NCI-H2227 (cell line): ENCODE results near the gene MPO.

Experiments
- DNase-seq: peaks from one replicate; lab custom pipeline; 2025; ENCODE audit not compliant: unreplicated experiment; lab: John Stamatoyannopoulos, UW

The MPO gene

DNA sequence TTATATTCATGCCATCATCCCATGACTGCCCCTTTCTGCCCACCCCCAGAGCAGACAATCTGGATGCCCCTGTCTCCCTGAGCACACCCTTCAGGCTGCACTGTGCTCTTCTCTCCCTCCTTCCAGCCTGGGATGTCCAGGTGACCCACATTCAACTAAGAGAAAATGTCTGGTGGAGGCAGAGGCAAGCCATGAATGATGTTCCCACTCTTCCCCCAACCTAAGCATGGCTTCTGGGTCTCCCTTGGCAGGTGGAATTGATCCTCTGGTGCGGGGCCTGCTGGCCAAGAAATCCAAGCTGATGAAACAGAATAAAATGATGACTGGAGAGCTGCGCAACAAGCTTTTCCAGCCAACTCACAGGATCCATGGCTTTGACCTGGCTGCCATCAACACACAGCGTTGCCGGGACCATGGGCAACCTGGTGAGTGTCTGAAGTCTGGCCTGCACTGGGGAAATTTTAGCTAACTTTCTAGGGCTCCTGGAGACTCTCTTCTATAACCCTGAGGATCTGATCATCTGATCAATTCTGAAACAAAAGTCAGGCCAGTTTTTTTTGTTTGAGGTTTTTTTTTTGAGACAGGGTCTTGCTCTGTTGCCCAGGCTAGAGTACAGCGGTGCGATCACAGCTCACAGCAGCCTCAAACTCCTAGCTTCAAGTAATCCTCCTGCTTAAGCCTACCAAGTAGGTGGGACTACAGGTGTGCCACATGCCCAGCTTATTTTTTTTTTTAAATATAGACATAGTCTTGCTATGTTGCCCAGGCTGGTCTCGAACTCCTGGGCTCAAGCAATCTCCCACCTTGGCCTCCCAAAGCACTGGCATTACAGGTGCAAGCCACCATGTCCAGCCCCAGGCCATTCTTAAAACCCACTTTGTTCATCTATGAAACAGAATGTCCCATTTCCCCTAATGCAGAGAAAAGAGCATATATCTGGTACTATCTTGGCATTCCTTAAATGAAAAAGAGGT is 14.5 kb downstream of the MPO start:
- DNase-seq = no peak

DNA sequence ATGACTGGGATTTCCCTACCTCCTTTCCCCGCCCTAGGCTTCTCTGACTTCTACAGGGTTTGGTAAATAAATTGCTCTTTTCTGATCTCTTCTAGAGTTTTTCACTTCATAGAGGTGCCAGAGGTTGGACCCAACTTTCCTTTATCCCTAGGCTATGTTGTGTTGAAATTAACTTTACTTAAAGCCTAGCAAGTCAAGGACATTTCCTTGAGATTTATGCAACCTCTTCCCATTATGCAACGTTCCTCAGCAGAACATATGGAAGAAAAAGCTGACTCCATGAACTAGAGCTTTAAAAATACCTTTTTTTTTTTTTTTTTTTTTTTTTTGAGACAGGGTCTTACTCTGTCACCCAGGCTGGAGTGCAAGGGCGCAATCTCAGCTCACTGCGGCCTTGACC is 15.5 kb downstream of the MPO start:
- no peak for DNase-seq

DNA sequence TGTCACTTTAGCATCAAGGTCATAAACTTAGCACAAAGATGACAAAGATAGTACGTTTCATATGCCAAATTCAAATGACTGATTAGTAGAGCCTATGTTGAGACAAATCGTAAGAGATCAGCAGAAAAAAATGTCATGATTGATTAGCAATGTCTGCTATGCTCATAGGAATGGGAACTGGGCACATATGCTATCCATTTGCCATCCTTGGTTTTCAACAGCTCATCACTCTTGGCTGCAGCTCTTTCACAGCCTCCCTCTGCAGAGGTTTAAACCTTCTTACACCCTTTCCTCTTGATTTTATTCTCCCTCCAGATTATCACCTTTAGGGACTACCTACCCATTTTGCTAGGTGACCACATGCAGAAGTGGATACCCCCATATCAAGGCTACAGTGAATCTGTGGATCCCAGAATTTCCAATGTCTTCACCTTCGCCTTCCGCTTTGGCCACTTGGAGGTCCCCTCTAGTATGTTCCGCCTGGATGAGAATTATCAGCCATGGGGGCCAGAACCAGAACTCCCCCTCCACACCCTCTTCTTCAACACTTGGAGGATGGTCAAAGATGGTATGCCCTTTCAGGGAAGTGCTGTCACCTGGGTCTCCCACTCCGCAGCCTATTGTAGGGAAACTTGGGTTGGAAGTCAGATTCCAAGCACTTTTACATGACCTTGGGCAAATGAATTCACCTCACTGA is 16.2 kb downstream of the MPO start:
- DNase-seq = no peak

DNA sequence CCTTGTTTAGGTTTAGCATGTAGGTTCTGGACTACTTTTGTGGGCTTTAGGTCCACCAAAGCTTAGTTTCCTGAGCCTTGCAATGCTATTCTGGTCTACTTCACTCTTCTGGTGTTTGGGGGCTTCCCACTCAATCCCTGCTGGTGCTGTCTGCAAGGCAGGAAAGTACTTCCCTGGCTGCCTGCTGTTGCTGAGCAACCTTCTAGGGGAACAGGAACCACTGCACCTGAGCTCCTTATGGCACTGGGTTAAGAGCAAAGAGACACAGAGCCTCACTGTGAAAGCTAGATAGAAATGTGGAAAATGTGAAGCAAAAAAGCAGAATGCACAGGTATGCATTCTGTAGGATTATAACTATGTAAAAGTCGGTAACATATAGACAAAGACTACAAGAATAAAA is 17.0 kb downstream of the MPO start:
- no peak for DNase-seq

DNA sequence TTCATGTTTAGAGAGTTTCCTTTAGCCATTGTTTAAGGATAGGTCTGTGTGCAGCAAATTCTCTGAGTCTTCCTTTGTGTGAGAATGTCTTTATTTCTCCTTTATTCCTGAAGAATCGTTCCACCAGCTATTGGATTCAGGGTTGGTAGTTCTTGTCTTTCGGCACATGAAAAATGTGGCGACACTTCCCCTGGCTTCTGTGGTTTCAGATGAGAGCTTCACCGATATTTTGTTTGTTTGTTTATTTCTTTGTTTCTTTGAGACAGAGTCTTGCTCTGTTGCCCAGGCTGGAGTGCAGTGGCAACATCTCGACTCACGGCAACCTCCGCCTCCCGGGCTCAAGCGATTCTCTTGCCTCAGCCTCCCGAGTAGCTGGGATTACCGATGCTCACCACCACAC is 18.6 kb downstream of the MPO start:
- DNase-seq = no peak

DNA sequence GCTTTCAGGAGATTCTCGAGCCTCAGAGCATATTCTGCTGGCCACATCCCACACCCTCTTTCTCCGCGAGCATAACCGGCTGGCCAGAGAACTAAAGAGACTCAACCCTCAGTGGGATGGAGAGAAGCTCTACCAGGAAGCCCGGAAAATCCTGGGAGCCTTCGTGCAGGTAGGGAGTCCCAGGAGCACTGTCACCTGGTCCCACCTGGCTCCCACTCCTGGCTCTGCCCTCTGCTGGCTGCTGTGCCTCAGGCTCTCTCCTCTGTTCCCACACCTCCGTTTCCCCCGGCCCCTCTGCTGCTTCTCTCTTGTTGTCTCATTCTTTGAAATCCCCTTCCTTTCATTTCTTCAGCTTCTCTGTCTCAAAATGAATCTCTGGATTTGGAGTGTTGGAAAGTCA is 25.9 kb downstream of the MPO start:
- DNase-seq = no peak

DNA sequence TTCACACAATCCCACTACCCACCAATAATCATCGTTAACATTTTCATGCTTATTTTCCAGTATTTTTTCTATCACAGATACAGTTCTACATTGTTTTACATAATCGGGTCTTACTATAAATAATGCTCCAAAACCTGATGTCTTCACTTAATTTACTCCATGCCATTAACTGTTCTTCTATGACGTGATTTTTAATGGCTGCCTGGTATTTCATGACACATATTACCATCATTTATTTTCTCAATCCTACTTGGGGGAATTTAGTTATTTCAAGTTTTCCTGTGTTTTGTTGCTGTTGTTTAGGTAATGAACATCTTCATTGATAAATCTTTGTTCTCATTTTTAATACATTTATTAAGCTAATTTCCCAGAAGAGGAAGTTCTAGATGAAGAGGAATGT is 27.7 kb downstream of the MPO start:
- DNase-seq = no peak

DNA sequence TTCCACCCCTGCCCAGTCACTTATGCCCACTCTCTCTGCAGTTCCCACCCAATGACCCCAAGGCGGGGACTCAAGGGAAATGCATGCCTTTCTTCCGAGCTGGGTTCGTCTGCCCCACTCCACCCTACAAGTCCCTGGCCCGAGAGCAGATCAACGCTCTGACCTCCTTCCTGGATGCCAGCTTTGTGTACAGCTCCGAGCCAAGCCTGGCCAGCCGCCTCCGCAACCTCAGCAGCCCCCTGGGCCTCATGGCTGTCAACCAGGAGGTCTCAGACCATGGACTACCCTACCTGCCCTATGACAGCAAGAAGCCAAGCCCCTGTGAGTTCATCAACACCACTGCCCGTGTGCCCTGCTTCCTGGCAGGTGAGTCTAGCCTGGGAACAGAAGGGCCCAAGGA is 28.6 kb downstream of the MPO start:
- no peak for DNase-seq

DNA sequence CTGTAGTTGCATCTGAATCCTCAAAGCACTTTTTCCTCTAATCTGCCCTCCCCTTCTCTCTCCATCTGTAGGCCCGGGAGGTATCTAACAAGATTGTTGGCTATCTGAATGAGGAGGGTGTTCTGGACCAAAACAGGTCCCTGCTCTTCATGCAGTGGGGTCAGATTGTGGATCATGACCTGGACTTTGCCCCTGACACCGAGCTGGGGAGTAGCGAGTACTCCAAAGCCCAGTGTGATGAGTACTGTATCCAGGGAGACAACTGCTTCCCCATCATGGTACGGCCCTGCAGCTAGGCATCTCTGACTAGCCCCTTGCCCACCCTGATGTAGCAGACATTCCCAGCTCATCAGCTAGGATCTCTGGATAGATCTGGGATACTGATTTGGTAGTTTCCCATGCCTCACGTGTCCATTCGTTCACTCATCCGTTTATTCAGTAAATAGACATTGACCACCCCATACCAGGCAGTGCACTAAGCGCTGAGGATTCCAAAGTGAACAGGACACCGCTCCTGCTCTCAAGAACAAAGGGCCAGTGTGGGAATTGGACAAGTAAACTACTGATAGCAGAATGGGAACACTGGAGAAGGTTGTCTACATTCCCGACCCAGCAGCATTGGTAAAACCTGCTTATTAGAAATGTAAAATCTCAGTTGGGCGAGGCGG is 30.3 kb downstream of the MPO start:
- no peak for DNase-seq

DNA sequence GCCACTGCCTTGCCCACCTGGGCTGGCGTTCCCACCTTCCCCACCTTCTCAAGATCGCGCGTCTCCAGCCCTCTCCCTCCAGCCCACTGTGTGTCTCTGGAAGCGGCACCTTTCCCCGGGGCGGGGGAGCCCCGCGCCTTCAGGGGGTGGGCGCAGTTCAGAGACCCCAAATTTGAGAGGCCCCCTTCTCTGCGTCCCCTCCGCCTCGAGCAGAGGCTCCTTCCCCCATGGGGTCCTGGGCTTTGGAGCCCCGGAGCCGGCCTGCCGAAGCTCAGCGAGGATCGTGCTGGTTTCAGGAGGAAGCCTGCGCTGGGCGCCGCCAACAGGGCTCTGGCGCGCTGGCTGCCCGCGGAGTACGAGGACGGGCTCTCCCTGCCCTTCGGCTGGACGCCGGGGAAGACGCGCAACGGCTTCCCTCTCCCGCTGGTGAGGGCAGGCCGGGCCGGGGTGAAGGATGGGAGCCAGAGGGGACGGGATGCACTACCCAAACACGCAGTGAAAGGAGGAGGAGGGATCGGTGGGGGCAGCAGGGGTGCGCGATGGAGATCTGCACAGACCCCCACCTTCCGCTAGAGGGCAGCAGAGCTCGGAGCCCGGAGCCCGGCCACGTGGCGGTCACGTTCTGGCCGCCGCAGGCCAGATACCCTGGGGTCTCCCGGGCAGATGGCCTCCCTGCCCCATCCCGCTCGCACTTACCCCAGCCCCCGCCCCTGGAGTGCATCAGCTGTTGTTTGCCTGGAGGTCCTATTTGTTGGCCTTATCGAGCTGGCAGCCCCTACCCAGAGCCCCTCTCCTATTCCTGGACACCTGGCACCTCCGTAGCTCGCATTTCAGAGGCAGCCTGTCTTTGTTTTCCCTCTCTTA is 31.2 kb downstream of the MPO start:
- DNase-seq = peak; percentile 70

DNA sequence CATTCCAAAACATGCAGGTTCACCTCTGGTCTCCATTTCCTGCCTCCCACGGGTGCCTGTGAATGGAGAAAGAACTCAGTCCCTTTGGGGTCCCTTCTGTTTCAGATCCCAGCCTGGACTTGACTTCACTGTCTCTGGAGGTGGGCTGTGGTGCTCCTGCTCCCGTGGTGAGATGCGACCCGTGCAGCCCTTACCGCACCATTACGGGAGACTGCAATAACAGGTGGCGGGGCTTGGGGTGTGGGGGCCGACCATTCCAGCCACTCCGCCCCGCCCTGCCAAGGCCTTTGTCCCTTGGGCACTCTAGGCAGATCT is 31.8 kb downstream of the MPO start:
- DNase-seq = no peak

DNA sequence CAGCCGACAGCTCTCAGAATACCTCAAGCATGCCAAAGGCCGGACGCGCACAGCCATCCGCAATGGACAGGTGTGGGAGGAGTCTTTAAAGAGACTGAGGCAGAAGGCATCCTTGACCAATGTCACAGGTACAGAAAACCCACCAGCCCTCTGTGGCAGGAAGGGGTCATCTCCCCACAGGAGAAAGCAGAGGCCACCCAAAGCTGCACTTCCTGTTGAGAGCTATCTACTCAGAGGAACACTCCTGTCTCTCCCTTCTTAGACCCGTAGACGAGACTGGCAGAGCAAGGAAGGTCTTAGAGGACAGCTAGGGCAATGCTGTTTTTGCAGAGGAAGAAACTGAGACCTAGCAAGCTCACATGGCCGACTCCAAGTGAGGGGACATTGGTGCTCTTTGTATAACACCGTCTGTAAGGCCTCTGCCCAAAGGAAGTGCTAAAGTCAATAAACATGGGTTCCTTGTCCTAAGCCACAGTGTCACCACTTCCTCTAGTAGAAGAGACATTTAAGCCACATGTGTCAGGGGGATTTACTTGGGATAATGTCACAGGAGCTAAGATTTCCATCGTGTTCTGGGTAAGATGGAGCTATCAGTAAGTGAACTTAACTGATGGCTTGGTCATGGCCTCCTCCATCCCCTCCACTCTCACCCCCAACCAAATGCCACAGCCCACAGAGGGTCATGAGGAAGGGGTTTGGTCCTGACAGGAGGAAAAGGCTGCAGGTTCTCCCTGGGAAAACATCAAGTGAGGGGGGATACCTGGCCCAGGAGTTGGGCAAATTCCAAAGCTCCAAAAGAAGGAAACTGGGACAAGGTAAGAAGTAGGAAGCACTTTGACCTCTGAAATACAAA is 33.0 kb downstream of the MPO start:
- DNase-seq = no peak

DNA sequence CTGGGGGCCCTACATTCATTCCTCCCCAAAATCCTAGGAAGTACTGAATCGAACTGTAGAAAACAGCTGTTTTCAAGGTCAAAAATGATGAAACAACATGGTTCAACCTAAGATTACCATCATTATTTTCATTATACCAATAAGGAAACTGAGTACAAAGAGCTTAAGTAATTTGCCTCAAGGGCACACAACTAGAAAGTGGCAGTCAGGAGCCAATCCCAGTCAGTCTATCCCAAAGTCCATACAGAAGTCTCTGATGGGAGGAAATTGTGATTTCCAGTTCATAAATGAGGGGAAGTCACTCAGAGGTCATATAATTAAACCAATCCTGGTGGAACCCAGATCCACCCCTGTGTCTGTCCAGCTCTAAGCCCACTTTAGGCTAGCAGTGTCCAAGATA is 34.0 kb downstream of the MPO start:
- DNase-seq = no peak

DNA sequence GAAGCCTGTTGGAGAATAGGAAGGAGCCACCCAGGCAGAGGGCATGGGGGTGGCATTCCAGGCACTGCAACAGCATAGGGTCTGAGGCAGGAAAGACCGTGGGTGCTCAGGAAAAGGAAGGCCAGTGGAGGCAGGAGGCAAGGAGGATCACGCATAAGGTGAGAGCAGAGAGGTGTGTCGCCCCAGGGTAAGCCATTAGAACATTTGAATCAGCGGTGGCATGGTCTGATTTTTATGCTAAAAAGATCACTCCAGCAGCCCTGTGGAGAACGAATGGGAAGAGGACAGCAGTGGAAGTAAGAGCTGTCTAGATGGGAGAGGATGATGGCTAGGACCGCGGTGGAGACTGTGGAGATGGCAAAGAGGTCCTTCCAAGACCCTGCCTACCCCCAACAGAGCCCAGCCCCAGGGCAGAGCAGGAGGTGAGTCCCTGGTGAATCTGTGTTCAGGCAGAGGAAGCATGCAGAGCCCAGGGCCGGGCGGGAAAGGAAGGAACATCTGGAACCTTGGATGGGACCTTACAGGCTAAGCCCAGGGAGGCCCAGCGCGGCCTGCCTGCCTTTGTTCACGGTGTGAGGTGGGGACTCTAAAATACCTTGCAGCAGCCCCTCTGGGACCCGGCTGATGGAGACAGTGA is 34.5 kb downstream of the MPO start:
- DNase-seq = no peak

DNA sequence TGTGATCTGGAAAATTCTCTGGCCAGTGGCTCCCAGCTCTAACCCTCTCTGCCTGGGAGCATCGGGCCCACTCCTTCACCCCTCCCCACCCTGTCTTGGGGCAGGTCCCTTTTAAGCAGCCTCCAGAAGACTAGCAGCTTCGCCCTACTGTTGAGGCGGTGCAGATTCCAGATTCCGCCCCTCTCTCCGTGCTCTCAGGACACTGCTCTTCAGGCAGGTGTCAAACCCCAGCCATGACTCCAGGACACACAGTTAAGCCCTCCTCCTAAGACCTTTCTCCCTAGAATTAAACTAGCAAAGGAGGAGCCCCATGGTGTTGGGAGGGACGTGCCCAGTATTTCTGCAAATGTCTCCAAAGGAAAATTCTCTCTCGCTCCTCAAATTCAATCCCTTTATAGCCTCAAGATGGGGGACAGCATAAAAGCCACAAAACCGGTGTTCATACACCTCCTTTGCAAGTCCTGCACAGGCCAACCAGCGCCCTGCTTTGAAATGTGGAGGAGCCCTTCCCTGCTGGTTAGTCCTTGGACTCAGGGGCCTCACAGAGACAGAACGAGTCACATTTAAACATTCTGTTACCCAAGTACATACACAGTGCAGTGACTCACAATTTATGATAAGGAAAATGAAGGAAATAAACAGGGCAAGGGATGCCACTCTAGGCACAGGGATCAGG is 35.2 kb downstream of the MPO start:
- DNase-seq = no peak

DNA sequence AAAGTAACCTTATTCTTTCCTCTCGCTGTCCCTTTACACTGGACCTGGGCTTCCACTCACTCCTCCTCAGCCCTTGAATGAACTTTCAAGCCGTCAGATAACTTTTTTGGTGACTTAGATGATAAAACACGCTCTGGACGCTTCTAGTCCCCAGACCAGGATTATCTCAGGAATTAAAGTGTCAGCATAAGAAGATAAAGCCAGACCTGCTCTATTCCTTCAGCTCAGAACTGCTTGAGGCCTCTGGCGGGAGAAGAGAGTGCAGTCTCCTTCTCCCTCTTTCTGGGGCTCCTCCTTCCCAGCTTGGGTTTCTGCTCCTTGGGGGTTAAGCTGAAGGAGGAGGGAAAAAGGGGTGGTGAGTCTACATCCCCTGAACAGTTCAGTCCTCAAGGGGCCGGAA is 35.8 kb downstream of the MPO start:
- DNase-seq = no peak

DNA sequence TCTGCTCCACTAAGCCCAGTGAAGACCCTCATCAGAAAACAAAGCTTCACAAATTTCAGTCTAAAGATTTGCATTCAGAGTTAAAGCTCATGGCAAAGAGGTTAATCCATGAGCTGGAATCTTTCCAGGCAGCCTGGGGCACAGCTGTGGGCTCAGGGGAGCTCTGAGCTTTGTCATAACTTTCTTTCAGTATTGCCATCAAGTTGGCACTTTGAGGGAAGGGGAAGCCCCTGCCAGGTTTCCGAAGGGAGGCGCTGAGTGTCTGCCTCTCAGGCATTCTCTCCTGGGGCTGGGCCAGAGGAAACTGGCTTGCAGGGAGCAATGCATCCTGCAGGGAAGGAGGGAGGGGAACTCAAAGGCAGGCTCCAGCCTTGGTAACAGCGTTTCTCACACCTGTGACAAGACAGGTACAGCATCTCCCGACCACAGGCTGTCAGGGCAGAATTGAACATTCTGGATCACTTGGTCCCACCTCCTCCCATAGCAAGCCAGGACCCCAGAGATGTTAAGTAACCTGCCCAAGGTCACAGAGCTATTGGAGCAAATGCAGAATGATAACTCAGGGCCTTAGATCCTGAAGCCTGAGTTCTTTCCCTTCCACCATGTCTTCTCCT is 38.5 kb downstream of the MPO start:
- no peak for DNase-seq

DNA sequence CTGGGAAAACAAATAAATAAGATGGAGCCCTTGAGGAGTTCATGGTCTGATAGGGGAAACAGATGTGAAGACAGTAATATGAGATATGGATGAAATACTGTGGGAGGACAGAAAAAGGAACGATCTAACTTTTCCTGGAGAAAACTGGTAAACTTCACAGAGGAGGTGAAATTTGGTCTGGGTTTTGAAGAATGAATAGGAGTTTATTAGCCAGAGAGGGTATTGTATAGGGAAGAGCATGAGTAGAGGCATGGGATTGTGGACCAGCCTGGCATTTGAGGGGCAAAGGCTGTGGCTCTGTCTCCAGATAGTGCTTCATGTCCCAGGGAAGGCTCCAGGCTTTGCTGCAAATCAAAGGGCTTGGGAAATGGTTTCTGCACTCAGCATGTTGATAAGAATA is 40.7 kb downstream of the MPO start:
- no peak for DNase-seq

DNA sequence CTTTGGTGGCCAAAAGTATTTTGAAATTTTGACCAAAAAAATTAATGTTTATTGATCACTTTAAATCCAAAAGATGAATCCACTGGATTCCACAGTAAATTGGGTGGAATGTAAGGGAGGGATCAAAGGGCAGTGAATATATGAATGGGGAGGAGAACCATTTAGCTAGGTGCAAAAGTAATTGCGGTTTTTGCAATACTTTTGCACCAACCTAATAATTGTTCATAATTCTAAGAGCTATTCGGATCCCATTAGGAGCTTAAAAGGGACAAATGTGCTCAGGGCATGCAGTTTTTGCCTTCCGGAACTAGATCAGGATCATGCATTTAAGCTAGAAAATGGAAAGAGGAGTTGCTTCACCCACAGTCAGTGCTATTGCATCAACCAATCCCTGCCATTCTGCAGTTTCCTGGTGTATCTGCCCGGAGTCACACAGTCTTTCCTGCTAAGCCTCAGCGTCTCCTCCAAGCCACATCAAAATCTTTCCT is 42.5 kb downstream of the MPO start, which contains the start of gene LPO:
TSS of gene LPO (plus strand) at position 438 of the 488 bp plus-strand sequence. CDS start 4,396 bp downstream, outside the sequence.
- no peak for DNase-seq
